ENCODE results near the gene KAT6B.

The KAT6B gene

DNA sequence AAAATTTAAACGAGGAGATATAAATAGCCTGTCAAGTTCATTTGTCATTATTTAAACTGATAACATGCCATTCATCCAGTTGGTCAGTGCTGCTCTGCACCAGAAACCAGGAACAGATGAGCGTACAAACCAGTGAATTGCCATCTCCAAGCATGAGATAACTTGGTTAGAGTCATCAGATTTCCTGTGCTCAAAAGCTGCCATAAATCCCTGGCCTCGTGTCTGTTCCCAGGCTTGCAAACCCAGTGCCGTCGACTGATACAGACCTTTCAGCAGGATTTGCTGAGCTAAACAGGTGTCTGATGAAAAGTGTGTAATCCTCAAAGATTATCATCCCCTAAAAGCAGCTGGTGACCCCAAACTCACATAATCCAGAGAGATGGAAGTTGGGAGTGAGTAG lies 189.0 kb downstream of the KAT6B start:
- no peak for DNase-seq (ENCODE audit: low spot score)

DNA sequence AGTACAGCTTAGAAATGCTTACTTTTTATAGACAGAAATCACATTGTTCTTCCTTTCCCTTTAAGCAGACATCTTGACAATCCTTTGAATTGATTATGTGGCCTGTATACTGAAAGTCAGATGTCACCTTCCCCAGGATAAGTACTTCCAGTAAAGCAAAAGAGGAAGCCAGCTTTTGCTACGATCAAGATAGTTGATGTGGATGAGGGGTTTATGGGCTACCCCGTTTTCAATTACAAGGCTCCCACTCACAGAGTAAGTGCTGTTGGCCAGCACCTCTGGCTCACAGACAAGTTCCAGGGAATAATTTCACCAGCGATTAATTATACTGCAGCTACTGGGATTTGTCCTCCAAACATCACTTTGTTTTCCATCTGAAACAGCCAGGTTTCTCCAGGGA lies 189.9 kb downstream of the KAT6B start:
- DNase-seq (ENCODE audit: low spot score), result no peak

DNA sequence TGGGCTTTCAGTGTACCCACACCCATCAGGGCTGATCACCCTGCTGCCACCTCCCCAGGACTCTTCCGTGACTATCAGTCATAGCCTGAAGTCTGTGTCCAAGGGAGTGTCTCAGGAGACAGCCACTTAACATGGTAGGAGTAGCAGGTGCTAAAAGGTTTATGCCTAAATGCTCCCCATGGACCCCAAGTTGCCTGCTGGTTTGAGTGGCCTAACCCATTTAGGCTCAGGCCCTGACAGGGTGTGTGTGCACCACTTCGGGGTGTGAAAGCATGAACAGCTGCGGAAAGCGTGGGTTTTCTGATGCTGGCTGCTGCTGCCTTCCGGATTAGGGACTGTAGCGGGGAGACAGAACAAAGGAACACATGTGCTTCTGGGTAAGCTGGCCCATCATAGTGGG lies 191.9 kb downstream of the KAT6B start:
- DNase-seq (ENCODE audit: low spot score), result no peak

GRCh38 chr10:75018686-75019307 lies 192.4 kb downstream of the KAT6B start:
- no peak for DNase-seq (ENCODE audit: low spot score)

DNA sequence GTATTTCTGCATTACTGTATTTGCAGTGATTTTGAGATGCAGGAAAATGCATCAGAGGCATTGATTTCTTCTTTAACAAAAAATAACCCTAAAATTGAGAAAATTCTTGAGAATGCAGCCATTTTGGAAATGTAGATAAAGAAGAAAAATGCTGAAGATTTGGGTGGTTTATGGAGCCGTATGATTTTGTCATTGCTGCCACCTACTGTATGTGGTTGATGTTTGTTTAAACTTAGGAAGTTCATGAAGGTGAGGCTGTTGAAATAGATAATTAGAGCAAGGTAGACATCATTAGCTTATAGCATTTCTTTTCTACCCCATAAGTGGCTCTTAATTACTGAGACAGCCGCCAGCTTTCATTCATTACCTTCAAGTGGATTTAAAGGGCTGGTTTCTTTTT lies 193.0 kb downstream of the KAT6B start:
- DNase-seq (ENCODE audit: low spot score), result no peak

DNA sequence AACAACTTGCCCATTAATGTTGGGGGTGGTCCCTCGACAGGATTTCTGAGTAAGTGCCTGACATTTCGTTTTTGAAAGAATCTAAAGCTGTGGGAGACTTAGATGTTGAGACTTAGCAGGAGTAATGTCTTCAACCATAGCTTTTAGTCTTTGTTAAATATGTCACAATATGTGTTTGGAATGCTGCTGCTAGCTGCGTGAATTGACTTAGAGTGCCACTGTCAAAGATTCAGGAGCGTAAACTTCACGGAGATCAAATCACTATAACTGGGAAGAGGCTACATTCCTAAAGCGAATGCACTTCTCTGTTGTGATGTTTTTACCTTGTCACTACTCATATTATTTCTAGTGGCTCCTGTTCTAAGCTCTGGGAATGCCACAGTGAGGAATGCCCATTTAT lies 193.8 kb downstream of the KAT6B start:
- no peak for DNase-seq (ENCODE audit: low spot score)

DNA sequence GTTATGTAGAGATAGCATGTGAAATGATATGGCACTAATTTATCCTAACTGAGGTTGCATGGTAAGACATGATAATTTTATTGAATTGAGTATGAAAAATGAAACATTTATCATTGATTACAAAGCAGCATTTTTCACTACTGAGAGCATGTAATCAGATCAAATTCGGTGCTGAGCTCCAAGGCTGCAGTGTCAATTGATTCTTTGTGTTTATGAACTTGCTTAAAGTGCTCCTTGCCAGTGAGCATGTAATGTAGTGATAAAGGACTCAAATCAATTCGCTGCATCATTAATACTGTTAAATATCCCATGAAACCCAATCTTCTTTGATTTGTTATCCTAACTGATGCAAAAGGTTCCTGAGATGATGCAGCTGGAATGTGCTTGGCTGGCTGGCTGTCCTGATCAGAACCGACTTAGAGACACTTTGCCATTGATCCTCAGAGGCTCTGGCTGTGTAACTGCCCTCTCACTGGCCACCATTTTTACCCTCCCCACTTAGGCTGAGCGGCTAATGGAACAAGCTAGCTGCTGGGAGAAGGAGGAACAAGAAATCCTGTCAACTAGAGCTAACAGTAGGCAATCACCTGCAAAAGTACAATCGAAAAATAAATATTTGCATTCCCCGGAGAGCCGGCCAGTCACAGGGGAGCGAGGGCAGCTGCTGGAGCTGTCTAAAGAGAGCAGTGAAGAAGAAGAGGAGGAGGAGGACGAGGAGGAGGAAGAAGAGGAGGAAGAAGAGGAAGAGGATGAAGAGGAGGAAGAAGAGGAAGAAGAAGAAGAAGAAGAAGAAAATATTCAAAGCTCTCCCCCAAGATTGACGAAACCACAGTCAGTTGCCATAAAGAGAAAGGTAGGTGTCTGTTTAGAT lies 195.2 kb downstream of the KAT6B start:
- DNase-seq (ENCODE audit: low spot score), result no peak

- no peak for DNase-seq (ENCODE audit: low spot score)
Observed at GRCh38 chr10:75023074-75023473, 196.7 kb downstream of the KAT6B start.

DNA sequence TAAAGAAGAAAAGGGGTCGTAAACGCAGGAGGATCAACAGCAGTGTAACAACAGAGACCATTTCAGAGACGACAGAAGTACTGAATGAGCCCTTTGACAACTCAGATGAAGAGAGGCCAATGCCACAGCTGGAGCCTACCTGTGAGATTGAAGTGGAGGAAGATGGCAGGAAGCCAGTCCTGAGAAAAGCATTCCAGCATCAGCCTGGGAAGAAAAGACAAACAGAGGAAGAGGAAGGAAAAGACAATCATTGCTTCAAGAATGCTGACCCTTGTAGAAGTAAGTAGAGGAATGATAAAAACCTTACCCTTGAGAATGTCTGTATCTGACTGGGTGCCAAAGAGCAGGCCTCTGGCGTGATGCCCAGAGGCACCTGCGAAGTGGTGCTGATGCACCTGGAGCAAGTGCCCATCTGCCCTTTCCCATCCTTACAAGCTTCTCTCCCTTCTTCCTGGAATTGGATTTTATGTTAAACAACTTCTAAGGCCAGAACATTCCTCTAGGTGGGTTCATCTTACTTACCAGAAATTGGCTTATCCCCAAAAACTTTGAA lies 198.6 kb downstream of the KAT6B start:
- no peak for DNase-seq (ENCODE audit: low spot score)

GRCh38 chr10:75028049-75028448 lies 201.6 kb downstream of the KAT6B start:
- DNase-seq (ENCODE audit: low spot score), result no peak

DNA sequence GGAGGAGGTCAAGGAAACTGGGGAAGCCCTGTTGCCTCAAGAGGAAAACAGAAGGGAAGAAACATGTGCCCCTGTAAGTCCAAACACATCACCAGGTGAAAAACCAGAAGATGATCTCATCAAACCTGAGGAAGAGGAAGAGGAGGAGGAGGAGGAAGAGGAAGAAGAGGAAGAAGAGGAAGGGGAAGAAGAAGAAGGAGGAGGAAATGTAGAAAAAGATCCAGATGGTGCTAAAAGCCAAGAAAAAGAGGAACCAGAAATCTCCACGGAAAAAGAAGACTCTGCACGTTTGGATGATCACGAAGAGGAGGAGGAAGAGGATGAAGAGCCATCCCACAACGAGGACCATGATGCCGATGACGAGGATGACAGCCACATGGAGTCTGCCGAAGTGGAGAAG lies 202.3 kb downstream of the KAT6B start:
- DNase-seq (ENCODE audit: low spot score), result no peak

DNA sequence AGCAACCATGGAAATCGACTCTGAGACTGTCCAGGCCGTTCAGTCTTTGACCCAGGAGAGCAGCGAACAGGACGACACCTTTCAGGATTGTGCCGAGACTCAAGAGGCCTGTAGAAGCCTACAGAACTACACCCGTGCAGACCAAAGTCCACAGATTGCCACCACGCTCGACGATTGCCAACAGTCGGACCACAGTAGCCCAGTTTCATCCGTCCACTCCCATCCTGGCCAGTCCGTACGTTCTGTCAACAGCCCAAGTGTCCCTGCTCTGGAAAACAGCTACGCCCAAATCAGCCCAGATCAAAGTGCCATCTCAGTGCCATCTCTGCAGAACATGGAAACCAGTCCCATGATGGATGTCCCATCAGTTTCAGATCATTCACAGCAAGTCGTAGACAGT lies 203.0 kb downstream of the KAT6B start:
- DNase-seq (ENCODE audit: low spot score), result no peak

DNA sequence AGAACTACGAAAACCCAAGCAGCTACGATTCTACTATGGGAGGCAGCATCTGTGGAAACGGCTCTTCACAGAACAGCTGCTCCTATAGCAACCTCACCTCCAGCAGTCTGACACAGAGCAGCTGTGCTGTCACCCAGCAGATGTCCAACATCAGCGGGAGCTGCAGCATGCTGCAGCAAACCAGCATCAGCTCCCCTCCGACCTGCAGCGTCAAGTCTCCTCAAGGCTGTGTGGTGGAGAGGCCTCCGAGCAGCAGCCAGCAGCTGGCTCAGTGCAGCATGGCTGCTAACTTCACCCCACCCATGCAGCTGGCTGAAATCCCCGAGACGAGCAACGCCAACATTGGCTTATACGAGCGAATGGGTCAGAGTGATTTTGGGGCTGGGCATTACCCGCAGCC lies 203.5 kb downstream of the KAT6B start:
- DNase-seq (ENCODE audit: low spot score), result no peak

DNA sequence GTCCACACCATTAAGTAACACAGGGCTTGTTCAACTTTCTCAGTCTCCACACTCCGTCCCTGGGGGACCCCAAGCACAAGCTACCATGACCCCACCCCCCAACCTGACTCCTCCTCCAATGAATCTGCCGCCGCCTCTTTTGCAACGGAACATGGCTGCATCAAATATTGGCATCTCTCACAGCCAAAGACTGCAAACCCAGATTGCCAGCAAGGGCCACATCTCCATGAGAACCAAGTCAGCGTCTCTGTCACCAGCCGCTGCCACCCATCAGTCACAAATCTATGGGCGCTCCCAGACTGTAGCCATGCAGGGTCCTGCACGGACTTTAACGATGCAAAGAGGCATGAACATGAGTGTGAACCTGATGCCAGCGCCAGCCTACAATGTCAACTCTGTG lies 204.0 kb downstream of the KAT6B start:
- no peak for DNase-seq (ENCODE audit: low spot score)

DNA sequence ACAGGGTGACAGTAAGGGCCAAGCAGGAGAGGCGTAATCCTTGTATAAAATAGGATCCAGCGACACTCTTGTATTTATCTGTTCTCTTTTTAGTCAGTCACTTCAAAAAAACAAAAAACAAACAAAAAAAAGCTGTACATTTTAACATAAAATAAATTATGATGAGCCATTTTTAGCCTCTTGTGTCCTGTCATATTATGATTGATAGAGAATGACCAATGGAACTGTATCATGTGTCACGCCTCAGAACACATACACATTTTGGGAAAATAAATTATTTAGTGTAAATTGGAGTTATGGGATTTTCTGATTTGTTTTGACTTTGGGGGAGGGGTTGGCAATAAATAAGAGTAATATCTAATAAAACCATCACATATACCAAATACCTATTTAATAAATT lies 205.7 kb downstream of the KAT6B start:
- DNase-seq (ENCODE audit: low spot score), result no peak

DNA sequence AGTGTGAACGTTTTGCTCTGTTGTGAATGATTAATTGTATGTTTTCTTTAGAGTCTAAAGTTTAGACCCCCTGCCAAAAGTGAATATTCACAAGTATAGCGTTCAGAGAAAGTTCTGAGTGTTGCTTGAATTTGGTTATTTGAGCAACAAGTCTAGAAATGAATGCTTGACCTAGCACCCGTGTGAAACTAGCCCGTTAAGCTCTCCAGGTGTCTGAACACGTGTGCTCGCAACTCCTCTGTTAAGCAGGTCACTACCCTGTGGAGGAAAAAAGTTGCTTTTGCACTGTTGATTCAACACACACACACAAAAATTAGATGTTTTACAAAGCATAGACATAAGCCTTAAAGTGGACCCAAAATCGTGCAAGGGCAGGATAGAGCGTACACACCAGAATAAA lies 206.4 kb downstream of the KAT6B start:
- DNase-seq (ENCODE audit: low spot score), result no peak

GRCh38 chr10:75033399-75034130 lies 207.2 kb downstream of the KAT6B start:
- no peak for DNase-seq (ENCODE audit: low spot score)

DNA sequence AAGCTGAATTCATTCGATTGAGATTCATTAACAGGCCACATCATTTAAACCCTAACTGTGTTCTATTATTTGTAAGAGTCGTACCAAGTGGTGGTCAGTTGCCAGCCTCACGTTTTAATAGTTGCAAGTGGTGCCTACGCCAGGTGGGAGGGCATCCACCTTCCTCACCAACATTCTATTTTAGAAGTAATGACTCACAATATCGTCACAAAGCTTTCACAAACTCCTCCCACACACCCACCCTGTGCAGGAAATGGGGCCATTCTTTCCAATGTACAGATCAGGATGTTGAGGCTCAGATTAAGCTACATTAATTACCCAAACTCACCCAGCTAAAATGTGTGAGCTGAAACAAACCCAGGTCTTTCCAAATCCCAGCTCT lies 207.7 kb downstream of the KAT6B start:
- DNase-seq (ENCODE audit: low spot score), result no peak

- DNase-seq (ENCODE audit: low spot score), result no peak
Observed at GRCh38 chr10:75034714-75035258, 208.4 kb downstream of the KAT6B start.

GRCh38 chr10:75035975-75036708 lies 209.7 kb downstream of the KAT6B start:
- peak; percentile 37 for DNase-seq (ENCODE audit: low spot score)

All from ecto neural progenitor cell (in vitro differentiated cells).